ENCODE results near the gene CRELD1. TPM values are rescaled to one million over a fixed set of nuclear protein-coding genes. Genes with fewer than 3 reads are reported as not detected.
"Not testable (repeated sequence)": the region's sequence is repeated elsewhere in the genome, so short reads cannot be mapped to it uniquely, and the experiment has no call there.

Gene CRELD1
- total RNA-seq, 1 donor from 2014 or later = 54.3 TPM

GRCh38 chr3:9889405-9889804, 44.2 kb upstream of the CRELD1 start:
- ATAC-seq = no peak
- H3K27ac ChIP-seq = no peak overlapping the region
- intact Hi-C loops (cut with DNase I) = no loop called here

GRCh38 chr3:9890249-9891071, 43.2 kb upstream of the CRELD1 start, which contains the start of gene JAGN1:
Gene JAGN1, plus strand, starts transcription at chr3:9890610. Its CDS starts 113 bp downstream, at chr3:9890723.
- intact Hi-C loops (cut with DNase I) = no loop called here
- ATAC-seq = peak; percentile 98
- peak; percentile 15 for TF ChIP-seq CTCF (IDR thresholded peaks at IDR 0.05)

More at GRCh38 chr3:9889405-9889804, 44.2 kb upstream of the CRELD1 start:
- Histone ChIP-seq H3K4me1 (peaks cover 18% of the 10 kb centered on the region), H3K27me3 (ENCODE audit: low read depth) (no peaks in the 10 kb centered on the region), H3K36me3 (peaks cover 18% of the 10 kb centered on the region), H3K9me3 (no peaks in the 10 kb centered on the region), H3K4me3 (no peak overlapping the region)
- DNase-seq = no peak
- no peak for TF ChIP-seq CTCF (IDR thresholded peaks at IDR 0.05)

GRCh38 chr3:9891072-9891622, 42.5 kb upstream of the CRELD1 start:
- Histone ChIP-seq H3K27me3 (ENCODE audit: low read depth) (no peaks in the 10 kb centered on the region), H3K27ac (peak overlapping the region; percentile 98), H3K4me1 (peaks cover 18% of the 10 kb centered on the region), H3K36me3 (peaks cover 21% of the 10 kb centered on the region), H3K4me3 (peak overlapping the region; percentile 98), H3K9me3 (no peaks in the 10 kb centered on the region)
- DNase-seq = no peak
- no peak for ATAC-seq
- no peak for TF ChIP-seq CTCF (IDR thresholded peaks at IDR 0.05)
- intact Hi-C loops (cut with DNase I) = no loop called here

More at GRCh38 chr3:9890249-9891071, 43.2 kb upstream of the CRELD1 start, which contains the start of gene JAGN1:
- H3K27ac ChIP-seq = peak within 1 kb of the TSS; percentile 98
- H3K9me3 ChIP-seq = no peaks in the 10 kb centered on the region
- DNase-seq = peak; percentile 92
- peaks cover 21% of the 10 kb centered on the region for H3K36me3 ChIP-seq
- peaks cover 18% of the 10 kb centered on the region for H3K4me1 ChIP-seq
- no peaks in the 10 kb centered on the region for H3K27me3 ChIP-seq (ENCODE audit: low read depth)
- peak within 1 kb of the TSS; percentile 98 for H3K4me3 ChIP-seq

DNA sequence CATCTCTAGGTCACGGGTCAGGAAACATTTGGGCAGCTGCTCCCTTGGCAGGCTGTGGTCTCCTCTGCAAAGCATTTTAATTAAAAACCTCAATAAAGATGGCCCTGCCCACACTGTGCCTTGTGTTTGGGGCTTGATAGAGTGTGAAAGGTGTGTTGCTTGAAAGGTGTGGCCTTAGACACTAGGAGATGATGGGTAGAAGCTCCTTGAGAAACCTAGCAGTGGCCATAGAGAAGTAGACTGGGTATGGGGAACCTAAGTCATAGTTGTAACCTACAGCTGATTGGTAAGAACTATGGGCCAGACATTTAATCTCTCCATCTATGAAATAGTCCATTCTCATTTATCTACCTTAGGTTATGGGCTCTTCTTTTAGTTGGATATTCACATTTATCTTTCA, 39.9 kb upstream of the CRELD1 start:
- intact Hi-C loops (cut with DNase I) = no loop called here
- ATAC-seq = no peak
- TF ChIP-seq CTCF (IDR thresholded peaks at IDR 0.05) = no peak
- H3K27ac ChIP-seq = no peak overlapping the region
- DNase-seq = no peak
- H3K4me1 ChIP-seq = peaks cover 39% of the 10 kb centered on the region
- no peak overlapping the region for H3K4me3 ChIP-seq
- H3K27me3 ChIP-seq (ENCODE audit: low read depth) = no peaks in the 10 kb centered on the region
- H3K36me3 ChIP-seq = peaks cover 21% of the 10 kb centered on the region
- H3K9me3 ChIP-seq = no peaks in the 10 kb centered on the region

DNA sequence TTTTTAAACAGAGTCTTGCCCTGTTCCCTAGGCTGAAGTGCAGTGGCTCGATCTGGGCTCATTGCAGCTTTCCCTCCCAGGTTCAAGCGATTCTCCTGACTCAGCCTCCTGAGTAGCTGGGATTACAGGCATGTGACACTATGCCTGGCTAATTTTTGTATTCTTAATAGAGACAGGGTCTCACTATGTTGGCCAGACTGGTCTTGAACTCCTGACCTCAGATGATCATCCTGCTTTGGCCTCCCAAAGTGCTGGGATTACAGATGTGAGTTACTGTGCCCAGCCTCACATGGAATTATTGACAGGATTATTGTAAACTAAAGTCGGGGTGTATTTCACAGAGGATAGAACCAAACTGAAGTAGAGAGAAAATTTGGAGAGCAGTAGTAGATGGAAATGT, 37.9 kb upstream of the CRELD1 start:
- H3K27ac ChIP-seq; H3K4me3 ChIP-seq; DNase-seq; ATAC-seq; H3K9me3 ChIP-seq; H3K27me3 ChIP-seq (ENCODE audit: low read depth); intact Hi-C loops (cut with DNase I): not testable (repeated sequence)
- peaks cover 39% of the 10 kb centered on the region for H3K4me1 ChIP-seq
- peaks cover 21% of the 10 kb centered on the region for H3K36me3 ChIP-seq

GRCh38 chr3:9896755-9897407, 36.8 kb upstream of the CRELD1 start:
- intact Hi-C loops (cut with DNase I); H3K27me3 ChIP-seq (ENCODE audit: low read depth); DNase-seq; H3K9me3 ChIP-seq; H3K4me3 ChIP-seq; ATAC-seq; H3K27ac ChIP-seq: not testable (repeated sequence)
- Histone ChIP-seq H3K4me1 (peaks cover 31% of the 10 kb centered on the region), H3K36me3 (peaks cover 21% of the 10 kb centered on the region)

Measured in lower lobe of right lung (tissue), 2 donors.